ENCODE measurements around the gene FST.
A peak's percentile ranks its signal among the peaks of the same experiment; 100 is the strongest.

Gene FST

GRCh38 chr5:53480416-53481158, at the start of gene FST:
TSS of gene FST (plus strand) at chr5:53480629. CDS start at chr5:53480792, 163 bp downstream.
- no peak for DNase-seq

GRCh38 chr5:53431665-53432064, 48.8 kb upstream of the FST start:
- no peak for DNase-seq

GRCh38 chr5:53433026-53433425, 47.4 kb upstream of the FST start:
- DNase-seq = no peak

GRCh38 chr5:53434541-53434940, 45.9 kb upstream of the FST start:
- DNase-seq = no peak

GRCh38 chr5:53436480-53437191, 43.8 kb upstream of the FST start:
- DNase-seq = no peak

- DNase-seq = no peak
Measured at GRCh38 chr5:53438079-53438478, 42.4 kb upstream of the FST start.

GRCh38 chr5:53438486-53439472, 41.6 kb upstream of the FST start:
- no peak for DNase-seq

GRCh38 chr5:53442961-53443360, 37.5 kb upstream of the FST start:
- DNase-seq = no peak

GRCh38 chr5:53445569-53445968, 34.9 kb upstream of the FST start:
- DNase-seq = no peak

GRCh38 chr5:53446908-53447307, 33.5 kb upstream of the FST start:
- DNase-seq = no peak

- DNase-seq = no peak
Measured at GRCh38 chr5:53448851-53449250, 31.6 kb upstream of the FST start.

GRCh38 chr5:53453898-53454718, 26.3 kb upstream of the FST start:
- DNase-seq = no peak

GRCh38 chr5:53454719-53455000, 25.8 kb upstream of the FST start:
- no peak for DNase-seq

- DNase-seq = no peak
Measured at GRCh38 chr5:53456366-53456765, 24.1 kb upstream of the FST start.

- no peak for DNase-seq
Measured at GRCh38 chr5:53463909-53464621, 16.4 kb upstream of the FST start.

- DNase-seq = no peak
Measured at GRCh38 chr5:53464722-53465121, 15.7 kb upstream of the FST start.

GRCh38 chr5:53469946-53470687, 10.3 kb upstream of the FST start:
- DNase-seq = peak; percentile 41

- no peak for DNase-seq
Measured at GRCh38 chr5:53472279-53472678, 8.2 kb upstream of the FST start.

- DNase-seq = no peak
Measured at GRCh38 chr5:53472720-53473510, 7.5 kb upstream of the FST start.

- no peak for DNase-seq
Measured at GRCh38 chr5:53473633-53474032, 6.8 kb upstream of the FST start.

Data from kidney glomerular epithelial cell (primary cell).